IMR-90 (cell line): Measurements from ENCODE around the gene AKNA. TPM values are rescaled to one million over a fixed set of nuclear protein-coding genes. Genes with fewer than 3 reads are reported as not detected.

ENCODE experiments used
- ATAC-seq: fragments of 200-7000 bp; cut with Tn5 transposase; 2 replicates; pipeline ENCODE4 v1.9.1; 2020; ENCODE audit warnings: low read depth, mild to moderate bottlenecking, moderate library complexity
- BruUV-seq: library from RNA; stranded (reverse); fragments of 400-500 nt; replicated peaks from 2 replicates; lab custom pipeline; 2021; lab: Mats Ljungman, UMichigan
- CTCF ChIA-PET: fragments of 300-600 bp; formaldehyde crosslinking; extraction: SDS; loops from one replicate; lab custom pipeline; 2021; ENCODE audit warnings: antibody characterized with exemption; lab: Yijun Ruan, JAX
- POLR2A ChIA-PET: fragments of 300-600 bp; sonication (Branson Sonifier 250); formaldehyde crosslinking; loops from one replicate; lab custom pipeline; 2022; ENCODE audit warnings: antibody characterized with exemption; ENCODE audit not compliant: unreplicated experiment; lab: Charles Lee
- DNase-seq: peaks from one replicate; pipeline ENCODE4 v3.0.0; 2013
- H2AFZ ChIP-seq: replicated peaks from 2 replicates; pipeline ENCODE3; 2013; ENCODE audit warnings: low read length, mild to moderate bottlenecking; ENCODE audit not compliant: poor library complexity
- H2AK5ac ChIP-seq: 2 replicates; pipeline ENCODE4 v1.6.1; 2013; ENCODE audit warnings: low read depth, low read length, inconsistent platforms
- H2AK9ac ChIP-seq: replicated peaks from 2 replicates; pipeline ENCODE3; 2013; ENCODE audit warnings: mild to moderate bottlenecking, low read depth, low read length, moderate library complexity; ENCODE audit not compliant: poor library complexity
- H2BK120ac ChIP-seq: 2 replicates; pipeline ENCODE4 v1.6.1; 2013; ENCODE audit warnings: low read depth, low read length, inconsistent platforms
- H2BK15ac ChIP-seq: 3 replicates; pipeline ENCODE4 v1.6.1; 2013; ENCODE audit warnings: low read depth, low read length, inconsistent platforms
- H2BK20ac ChIP-seq: 2 replicates; pipeline ENCODE4 v1.6.1; 2013; ENCODE audit warnings: low read depth, mild to moderate bottlenecking, inconsistent platforms, low read length, moderate library complexity
- H2BK5ac ChIP-seq: 2 replicates; pipeline ENCODE4 v1.6.1; 2013; ENCODE audit warnings: mild to moderate bottlenecking, low read depth, low read length, inconsistent platforms; ENCODE audit not compliant: poor library complexity, severe bottlenecking
- H3K14ac ChIP-seq: replicated peaks from 2 replicates; pipeline ENCODE4 v1.6.1; 2013; ENCODE audit warnings: low read depth, low read length, inconsistent platforms
- H3K18ac ChIP-seq: 2 replicates; pipeline ENCODE4 v1.6.1; 2013; ENCODE audit warnings: low read depth, low read length, control low read depth
- H3K23ac ChIP-seq: 2 replicates; pipeline ENCODE4 v1.6.1; 2013; ENCODE audit warnings: low read depth, low read length, inconsistent platforms
- H3K27ac ChIP-seq: 2 replicates; pipeline ENCODE4 v1.5.1; 2013; ENCODE audit warnings: mild to moderate bottlenecking, control low read depth, low read length; ENCODE audit not compliant: insufficient read depth
- H3K27me3 ChIP-seq: 2 replicates; pipeline ENCODE4 v1.6.1; 2013; ENCODE audit warnings: low read length; ENCODE audit not compliant: control insufficient read depth, insufficient read depth
- H3K36me3 ChIP-seq: 2 replicates; pipeline ENCODE4 v1.6.1; 2013; ENCODE audit warnings: low read length, mixed read lengths; ENCODE audit not compliant: control insufficient read depth, insufficient read depth
- H3K4ac ChIP-seq: 2 replicates; pipeline ENCODE4 v1.6.1; 2013; ENCODE audit warnings: low read depth, low read length, inconsistent platforms
- H3K4me1 ChIP-seq: 2 replicates; pipeline ENCODE4 v1.6.1; 2013; ENCODE audit warnings: low read length, mixed read lengths; ENCODE audit not compliant: control insufficient read depth, insufficient read depth
- H3K4me2 ChIP-seq: 2 replicates; pipeline ENCODE4 v1.6.1; 2013; ENCODE audit warnings: low read depth, mild to moderate bottlenecking, control low read depth, low read length, moderate library complexity
- H3K4me3 ChIP-seq: 2 replicates; pipeline ENCODE4 v1.5.1; 2013; ENCODE audit warnings: low read depth, mild to moderate bottlenecking, control low read depth, low read length, moderate library complexity; ENCODE audit not compliant: insufficient read depth
- H3K56ac ChIP-seq: 2 replicates; pipeline ENCODE4 v1.6.1; 2013; ENCODE audit warnings: low read length, inconsistent platforms; ENCODE audit not compliant: insufficient read depth; ENCODE audit errors: extremely low read depth
- H3K79me1 ChIP-seq, 2 experiments: 2 replicates each; pipeline ENCODE4 v1.6.1; 2013; ENCODE audit warnings: low read length in 2 of 2, inconsistent platforms in 1 of 2, low read depth in 1 of 2
- H3K9ac ChIP-seq: 2 replicates; pipeline ENCODE4 v1.6.1; 2013; ENCODE audit warnings: low read depth, low read length, control low read depth
- H3K9me1 ChIP-seq: 2 replicates; pipeline ENCODE4 v1.6.1; 2013; ENCODE audit warnings: low read length, inconsistent platforms; ENCODE audit not compliant: insufficient read depth
- H3K9me3 ChIP-seq: 2 replicates; pipeline ENCODE4 v1.6.1; 2013; ENCODE audit warnings: low read length; ENCODE audit not compliant: control insufficient read depth, insufficient read depth
- H4K20me1 ChIP-seq: 2 replicates; pipeline ENCODE4 v1.6.1; 2013; ENCODE audit warnings: low read length, inconsistent platforms; ENCODE audit not compliant: insufficient read depth
- H4K5ac ChIP-seq: 2 replicates; pipeline ENCODE4 v1.6.1; 2013; ENCODE audit warnings: mild to moderate bottlenecking, low read depth, low read length, control low read depth
- H4K8ac ChIP-seq, 2 experiments: 2 replicates each; pipeline ENCODE4 v1.6.1; 2013; ENCODE audit warnings: low read depth in 2 of 2, low read length in 2 of 2, control low read depth in 1 of 2, inconsistent platforms in 1 of 2
- H4K91ac ChIP-seq: 2 replicates; pipeline ENCODE4 v1.6.1; 2013; ENCODE audit warnings: low read depth, low read length, inconsistent platforms; ENCODE audit not compliant: insufficient read depth
- BHLHE40 ChIP-seq: fragments of 150-350 bp; IDR thresholded peaks from 2 replicates; pipeline ENCODE4 v1.6.1; 2016; ENCODE audit warnings: mild to moderate bottlenecking, low read depth, low read length
- CTCF ChIP-seq: conservative IDR thresholded peaks from 2 replicates; pipeline ENCODE4 v1.5.1; 2012; ENCODE audit warnings: mild to moderate bottlenecking, low read depth, low read length, improper control_type of control experiment
- ELK1 ChIP-seq: fragments of 150-350 bp; IDR thresholded peaks from 2 replicates; pipeline ENCODE4 v1.6.1; 2016; ENCODE audit warnings: low read depth, mild to moderate bottlenecking, low read length, moderate library complexity, borderline replicate concordance
- FOS ChIP-seq: fragments of 150-350 bp; IDR thresholded peaks from 2 replicates; pipeline ENCODE4 v1.6.1; 2016; ENCODE audit warnings: low read depth, low read length
- MAFK ChIP-seq: IDR thresholded peaks from 2 replicates; pipeline ENCODE4 v1.6.1; 2012; ENCODE audit warnings: low read depth, low read length, improper control_type of control experiment
- MAZ ChIP-seq: IDR thresholded peaks from 2 replicates; pipeline ENCODE4 v1.6.1; 2012; ENCODE audit warnings: low read depth, mild to moderate bottlenecking, low read length, improper control_type of control experiment, moderate library complexity, borderline replicate concordance
- MXI1 ChIP-seq: IDR thresholded peaks from 2 replicates; pipeline ENCODE4 v1.6.1; 2012; ENCODE audit warnings: low read depth, mild to moderate bottlenecking, low read length, moderate library complexity, borderline replicate concordance
- NFE2L2 ChIP-seq: fragments of 150-350 bp; IDR thresholded peaks from 2 replicates; pipeline ENCODE4 v1.6.1; 2016; ENCODE audit warnings: low read depth, mild to moderate bottlenecking, low read length
- POLR2A ChIP-seq: IDR thresholded peaks from 2 replicates; pipeline ENCODE4 v1.6.1; 2012; ENCODE audit warnings: mild to moderate bottlenecking, low read depth, low read length
- RAD21 ChIP-seq: IDR thresholded peaks from 2 replicates; pipeline ENCODE4 v1.6.1; 2012; ENCODE audit warnings: low read length, improper control_type of control experiment
- RCOR1 ChIP-seq: IDR thresholded peaks from 2 replicates; pipeline ENCODE4 v1.6.1; 2012; ENCODE audit warnings: mild to moderate bottlenecking, low read length, improper control_type of control experiment; ENCODE audit not compliant: insufficient replicate concordance
- RFX5 ChIP-seq: IDR thresholded peaks from 2 replicates; pipeline ENCODE4 v1.8.0; 2012; ENCODE audit warnings: low read depth, mild to moderate bottlenecking, low read length, moderate library complexity
- SMC3 ChIP-seq: fragments of 150-350 bp; IDR thresholded peaks from 2 replicates; pipeline ENCODE4 v1.6.1; 2016; ENCODE audit warnings: low read depth, mild to moderate bottlenecking, antibody characterized with exemption, low read length, moderate library complexity
- WGBS, 2 experiments: methylation state at CpG; one replicate each; pipeline versions ENCODE4 v1.1.5 to v1.1.7; 2013; ENCODE audit warnings: missing lambda C conversion rate in 2 of 2; ENCODE audit not compliant: insufficient read length in 1 of 2; ENCODE audit errors: extremely low coverage in 2 of 2; 5-methylcytosine and 5-hydroxymethylcytosine counted together
- dilution Hi-C: fragments of 300-500 bp; cut with HindIII; formaldehyde crosslinking; loops from one replicate; pipeline ENCODE4 v1.14.3; 2018; ENCODE audit warnings: low sequenced_read_pairs; ENCODE audit not compliant: unreplicated experiment
- in situ Hi-C: fragments of 300-500 bp; cut with MboI; formaldehyde crosslinking; loops from 3 replicates; pipeline ENCODE4 v1.14.3; 2019; ENCODE audit warnings: low sequenced_read_pairs, inconsistent platforms, mixed read lengths
- intact Hi-C: fragments of 100-400 bp; cut with micrococcal nuclease; formaldehyde crosslinking; loops from 2 replicates; pipeline ENCODE4 v1.10.0; 2022
- polyA plus RNA-seq, 3 experiments: library from polyadenylated mRNA; depleted of rRNA; stranded (reverse); fragments of >200 nt; gene quantifications; 2 replicates each; pipeline ENCODE4 v1.2.3, GENCODE V29; 2012; ENCODE audit warnings: low replicate concordance in 1 of 3
- total RNA-seq: library from RNA; depleted of rRNA; stranded (reverse); fragments of >200 nt; gene quantifications from 2 replicates; pipeline ENCODE4 v1.2.3, GENCODE V29; 2012
- TF ChIP-seq, protein P1 (sequence below): fragments of 150-350 bp; IDR thresholded peaks from 2 replicates; pipeline ENCODE4 v1.6.1; 2017; ENCODE audit warnings: mild to moderate bottlenecking, antibody characterized with exemption, low read length, low read depth

The AKNA gene
- total and polyA plus RNA-seq, 2 of the 4 experiments (the other 2 are of a cell fraction): 2.7 to 7.3 TPM

- dilution Hi-C loops: no loop called here
- TF ChIP-seq MXI1 (no peak), BHLHE40 (no peak), RAD21 (no peak), ELK1 (no peak), RFX5 (no peak), RCOR1 (no peak), CTCF (no peak), SMC3 (no peak), MAFK (no peak), NFE2L2 (no peak), MAZ (no peak), POLR2A (no peak), FOS (no peak)
- TF ChIP-seq, protein P1, sequence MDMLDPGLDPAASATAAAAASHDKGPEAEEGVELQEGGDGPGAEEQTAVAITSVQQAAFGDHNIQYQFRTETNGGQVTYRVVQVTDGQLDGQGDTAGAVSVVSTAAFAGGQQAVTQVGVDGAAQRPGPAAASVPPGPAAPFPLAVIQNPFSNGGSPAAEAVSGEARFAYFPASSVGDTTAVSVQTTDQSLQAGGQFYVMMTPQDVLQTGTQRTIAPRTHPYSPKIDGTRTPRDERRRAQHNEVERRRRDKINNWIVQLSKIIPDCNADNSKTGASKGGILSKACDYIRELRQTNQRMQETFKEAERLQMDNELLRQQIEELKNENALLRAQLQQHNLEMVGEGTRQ: no peak
Observed at GRCh38 chr9:114367772-114368569, 19.8 kb downstream of the AKNA start.

More at GRCh38 chr9:114367772-114368569, 19.8 kb downstream of the AKNA start:
- in situ Hi-C loops (no loop called here), intact Hi-C loops (no loop called here)
- no peak for DNase-seq
- H2AFZ ChIP-seq: no peak overlapping the region
- H3K14ac ChIP-seq: no peak overlapping the region
- H3K27ac ChIP-seq: 0 out of 2 replicates have a peak overlapping the region, but pooled peaks have one; percentile 3
- peaks cover 20% of the 10 kb centered on the region for H3K9me1 ChIP-seq
- H3K4me1 ChIP-seq: peaks cover 16% of the 10 kb centered on the region
- H3K36me3 ChIP-seq: peaks cover 36% of the 10 kb centered on the region
- no peak overlapping the region for H3K56ac ChIP-seq
- no peak overlapping the region for H3K23ac ChIP-seq
- peak overlapping the region; percentile 44 for H2AK9ac ChIP-seq
- H3K4me3 ChIP-seq: no peak overlapping the region
- CTCF ChIA-PET: no interaction called here
- H3K4ac ChIP-seq: peak overlapping the region; percentile 24; the same call in 1 of the 2 replicates
- no peaks in the 10 kb centered on the region; the same call in 1 of the 2 replicates for H4K20me1 ChIP-seq
- no peaks in the 10 kb centered on the region for H3K9me3 ChIP-seq
- no peak overlapping the region for H4K5ac ChIP-seq
- no peak overlapping the region for H3K9ac ChIP-seq
- H3K4me2 ChIP-seq: no peak overlapping the region
- no peak overlapping the region for H2BK5ac ChIP-seq
- no TSS peak for BruUV-seq
- no peak for ATAC-seq
- POLR2A ChIA-PET: no interaction called here
- peak overlapping the region; percentile 54; the same call in 1 of the 3 replicates for H2BK15ac ChIP-seq
- H2AK5ac ChIP-seq: peak overlapping the region; percentile 42
- 40% methylated on average over 1 of the region's 14 CpGs; no CpG with 5 or more reads in 1 of the 2 experiments for WGBS, 2 experiments
- peak overlapping the region; percentile 50; the same call in 1 of the 2 replicates for H4K91ac ChIP-seq
- H4K8ac ChIP-seq: 0 out of 4 replicates have a peak overlapping the region, but pooled peaks of 1 of the 2 experiments have one; percentile 7
- H3K18ac ChIP-seq: no peak overlapping the region
- H2BK120ac ChIP-seq: no peak overlapping the region
- no peak overlapping the region; the same call in none of the 2 replicates for H2BK20ac ChIP-seq
- no peaks in the 10 kb centered on the region for H3K27me3 ChIP-seq
- peaks cover 6 to 19% of the 10 kb centered on the region in 2 experiments; a peak in 3 of 4 replicates for H3K79me1 ChIP-seq
